Ramos (cell line): ENCODE results near the gene OTULINL.

ENCODE experiments used
- in situ Hi-C: fragments of 300-500 bp; cut with MboI; formaldehyde crosslinking; loops from one replicate; pipeline ENCODE4 v1.14.3; 2022; ENCODE audit warnings: low sequenced_read_pairs; ENCODE audit not compliant: unreplicated experiment

The OTULINL gene

GRCh38 chr5:14660833-14661232, 79.2 kb downstream of the OTULINL start:
- in situ Hi-C loops, result no loop called here
